H54 (cell line): ENCODE results near the gene PNPLA7.
"Not testable (repeated sequence)": the region's sequence is repeated elsewhere in the genome, so short reads cannot be mapped to it uniquely, and the experiment has no call there.

ENCODE experiments used
- DNase-seq: peaks from one replicate; pipeline ENCODE4 v3.0.0; 2011; ENCODE audit warnings: low spot score, mixed read lengths; ENCODE audit not compliant: insufficient read length
- FAIRE-seq: peaks from 3 replicates; lab custom pipeline; 2011; peaks lifted over from hg19 to GRCh38; lab: Jason Lieb, UNC
- POLR2A ChIP-seq: IDR thresholded peaks from 2 replicates; pipeline ENCODE4 v1.6.1; 2011; ENCODE audit warnings: low read depth, mild to moderate bottlenecking, low read length

Gene PNPLA7

GRCh38 chr9:137542486-137542885 lies 7.7 kb downstream of the PNPLA7 start:
- no peak for DNase-seq
- FAIRE-seq: no peak
- no peak for TF ChIP-seq POLR2A

- no peak for DNase-seq
- no peak for FAIRE-seq
- no peak for TF ChIP-seq POLR2A
Observed at GRCh38 chr9:137540536-137540935, 9.7 kb downstream of the PNPLA7 start.

GRCh38 chr9:137538058-137538457 lies 12.1 kb downstream of the PNPLA7 start:
- TF ChIP-seq POLR2A: no peak
- FAIRE-seq: no peak
- DNase-seq: no peak

GRCh38 chr9:137536594-137537131 lies 13.5 kb downstream of the PNPLA7 start:
- FAIRE-seq: not testable (repeated sequence)

GRCh38 chr9:137535120-137535428 lies 15.1 kb downstream of the PNPLA7 start:
- DNase-seq: no peak
- TF ChIP-seq POLR2A: no peak
- FAIRE-seq: no peak

More at GRCh38 chr9:137536594-137537131, 13.5 kb downstream of the PNPLA7 start:
- not testable (repeated sequence) for DNase-seq

DNA sequence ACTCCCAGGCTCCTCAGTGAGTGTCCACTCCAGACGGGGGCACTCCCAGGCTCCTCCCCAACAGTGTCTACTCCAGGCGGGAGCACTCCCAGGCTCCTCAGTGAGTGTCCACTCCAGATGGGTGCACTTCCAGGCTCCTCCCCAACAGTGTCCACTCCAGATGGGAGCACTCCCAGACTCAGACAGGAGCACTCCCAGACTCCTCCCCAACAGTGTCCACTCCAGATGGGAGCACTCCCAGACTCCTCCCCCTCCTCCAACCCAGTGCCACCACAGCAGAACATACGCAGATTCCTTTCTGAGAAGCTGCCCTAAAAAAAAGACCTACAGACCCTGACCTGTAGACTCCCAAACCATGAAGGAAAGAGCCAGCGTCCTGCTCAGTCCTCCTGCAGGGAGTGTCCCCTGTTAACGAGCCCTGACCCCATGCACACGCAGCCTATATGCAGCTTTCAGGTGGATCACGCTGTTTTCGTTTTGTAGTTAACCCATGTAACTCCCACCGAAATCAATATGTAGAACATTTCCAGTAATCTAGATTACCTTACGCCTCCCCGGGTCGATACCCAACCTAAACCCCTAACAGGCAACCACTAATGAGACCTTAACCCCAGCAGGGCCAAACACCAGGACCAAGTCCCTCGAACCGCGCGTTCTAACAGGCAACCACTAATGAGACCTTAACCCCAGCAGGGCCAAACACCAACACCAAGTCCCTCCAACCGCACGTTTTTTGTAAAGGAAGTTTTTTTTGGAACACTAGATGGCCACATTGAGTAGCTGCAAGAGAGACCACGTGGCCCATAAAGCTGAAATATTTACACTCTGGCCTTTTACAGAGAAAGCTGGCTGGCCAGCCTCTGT lies 15.7 kb downstream of the PNPLA7 start:
- FAIRE-seq (peak; percentile 87), DNase-seq (peak; percentile 80)

DNA sequence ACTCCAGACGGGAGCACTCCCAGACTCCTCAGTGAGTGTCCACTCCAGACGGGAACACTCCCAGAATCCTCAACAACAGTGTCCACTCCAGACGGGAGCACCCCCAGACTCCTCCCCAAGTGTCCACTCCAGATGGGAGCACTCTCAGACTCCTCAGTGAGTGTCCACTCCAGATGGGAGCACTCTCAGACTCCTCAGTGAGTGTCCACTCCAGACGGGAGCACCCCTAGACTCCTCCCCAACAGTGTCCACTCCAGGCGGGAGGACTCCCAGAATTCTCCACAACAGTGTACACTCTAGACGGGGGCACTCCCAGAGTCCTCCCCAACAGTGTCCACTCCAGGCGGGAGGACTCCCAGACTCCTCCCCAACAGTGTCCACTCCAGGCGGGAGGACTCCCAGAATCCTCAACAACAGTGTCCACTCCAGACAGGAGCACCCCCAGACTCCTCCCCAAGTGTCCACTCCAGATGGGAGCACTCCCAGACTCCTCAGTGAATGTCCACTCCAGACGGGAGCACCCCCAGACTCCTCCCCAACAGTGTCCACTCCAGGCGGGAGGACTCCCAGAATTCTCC lies 17.2 kb downstream of the PNPLA7 start:
- DNase-seq, FAIRE-seq: not testable (repeated sequence)

More for the DNA sequence above, 15.7 kb downstream of the PNPLA7 start:
- TF ChIP-seq POLR2A: no peak

DNA sequence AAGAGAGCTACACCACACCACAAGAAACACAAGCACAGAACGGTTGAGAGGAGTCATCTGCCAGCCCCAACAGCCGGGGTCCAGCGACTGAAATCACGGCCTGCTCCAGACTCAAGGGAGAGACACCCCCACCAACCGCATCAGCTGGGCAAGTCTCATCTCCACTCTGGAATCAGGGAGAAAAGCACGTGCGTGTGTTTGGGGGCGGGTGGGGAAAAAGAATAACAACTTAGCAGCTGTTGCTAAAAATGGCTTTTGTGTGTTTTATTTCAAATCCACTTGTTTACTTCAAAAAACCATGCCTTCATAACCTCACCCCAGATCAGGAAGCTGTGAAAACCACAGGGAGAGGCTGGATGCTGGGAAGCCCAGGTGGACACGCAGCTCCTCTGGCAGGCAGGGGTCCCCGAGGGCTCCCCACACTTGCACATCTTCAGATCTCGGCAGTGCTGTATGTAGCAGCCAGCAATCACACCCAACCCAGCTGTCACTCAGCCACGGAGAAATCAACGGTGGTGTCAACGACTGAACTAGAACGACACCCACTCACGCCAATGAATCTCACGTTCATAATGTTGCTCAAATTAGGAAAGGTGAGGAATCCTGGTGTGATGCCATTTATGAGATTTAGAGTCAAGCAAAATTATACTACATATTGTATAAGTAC lies 19.0 kb downstream of the PNPLA7 start:
- FAIRE-seq (no peak), DNase-seq (no peak)
- no peak for TF ChIP-seq POLR2A

DNA sequence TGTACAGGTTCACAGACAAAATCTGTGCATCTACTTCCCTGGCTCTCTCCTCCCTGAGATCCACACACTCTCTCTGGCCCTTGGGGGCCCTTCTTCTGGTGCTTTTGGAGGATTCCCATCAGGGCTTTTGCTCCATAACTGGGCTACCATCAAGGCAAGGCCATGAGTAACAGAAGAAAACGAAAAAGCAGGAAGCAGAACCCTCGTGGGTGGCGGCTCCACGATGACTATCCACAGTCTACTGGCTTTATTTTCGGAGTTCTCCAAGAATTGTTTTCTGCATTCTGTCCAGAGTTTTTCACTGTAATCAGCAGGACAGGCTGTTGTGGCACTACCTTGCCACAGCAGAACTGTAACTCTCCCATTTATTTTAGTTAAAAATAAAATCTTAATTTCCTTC lies 19.9 kb downstream of the PNPLA7 start:
- TF ChIP-seq POLR2A: no peak
- DNase-seq (no peak), FAIRE-seq (no peak)

- FAIRE-seq (no peak), DNase-seq (no peak)
- no peak for TF ChIP-seq POLR2A
Observed at GRCh38 chr9:137524981-137525317, 25.3 kb downstream of the PNPLA7 start.

- TF ChIP-seq POLR2A: no peak
- no peak for DNase-seq
- FAIRE-seq: no peak
Observed at GRCh38 chr9:137524161-137524980, 25.8 kb downstream of the PNPLA7 start.

GRCh38 chr9:137522746-137523455 lies 27.3 kb downstream of the PNPLA7 start:
- no peak for TF ChIP-seq POLR2A
- FAIRE-seq: no peak
- no peak for DNase-seq

DNA sequence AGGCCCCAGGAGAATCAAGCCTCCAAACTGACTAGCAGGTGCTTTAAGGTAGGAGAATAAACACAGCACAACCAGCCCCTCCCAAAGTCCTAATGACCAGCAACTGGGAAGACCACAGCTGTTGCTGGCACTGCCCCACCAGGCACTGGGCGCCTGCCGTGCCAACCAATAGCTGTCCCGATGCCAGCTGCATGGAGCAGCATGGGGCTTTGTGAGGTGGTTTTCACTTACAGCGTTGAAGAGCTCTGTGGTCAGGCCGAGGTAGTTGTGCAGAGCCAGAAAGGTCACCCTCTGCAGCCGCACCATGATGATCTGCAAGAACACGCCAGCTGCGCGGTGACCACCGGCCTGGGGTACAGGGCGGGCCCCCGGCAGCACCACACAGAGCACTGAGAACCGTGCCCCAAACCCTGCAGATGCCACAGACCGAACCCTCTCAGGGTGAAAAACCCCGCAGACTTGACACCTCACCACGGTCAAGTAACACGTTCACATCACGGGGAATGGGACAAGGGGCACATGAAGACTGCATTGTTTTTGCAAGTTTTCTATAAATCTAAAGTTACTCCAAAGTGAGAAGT lies 28.7 kb downstream of the PNPLA7 start:
- DNase-seq (no peak), FAIRE-seq (no peak)
- TF ChIP-seq POLR2A: no peak
